Mucosa of descending colon (tissue), 3 donors: Measurements from ENCODE around the gene SLC25A2. TPM values are rescaled to one million over a fixed set of nuclear protein-coding genes. Genes with fewer than 3 reads are reported as not detected.

ENCODE experiments used
- ATAC-seq: fragments of 200-7000 bp; cut with Tn5 transposase; one replicate; pipeline ENCODE4 v1.9.1; 2020; ENCODE audit warnings: mild to moderate bottlenecking, moderate library complexity
- DNase-seq, 3 donors: peaks; one replicate each; pipeline ENCODE4 v3.0.0-alpha.2; 2020
- H3K36me3 ChIP-seq: fragments of 200-600 bp; one replicate; pipeline ENCODE4 v1.8.0; 2021; ENCODE audit warnings: low read depth, mild to moderate bottlenecking
- H3K4me1 ChIP-seq: fragments of 200-600 bp; one replicate; pipeline ENCODE4 v1.8.0; 2021; ENCODE audit warnings: low read depth, mild to moderate bottlenecking
- H3K4me3 ChIP-seq: fragments of 200-600 bp; one replicate; pipeline ENCODE4 v1.8.0; 2021; ENCODE audit warnings: mild to moderate bottlenecking
- H3K9me3 ChIP-seq: fragments of 200-600 bp; one replicate; pipeline ENCODE4 v1.8.0; 2021; ENCODE audit warnings: mild to moderate bottlenecking
- CTCF ChIP-seq: fragments of 200-600 bp; IDR thresholded peaks from one replicate; pipeline ENCODE4 v1.8.0; 2022; ENCODE audit warnings: antibody characterized with exemption, mild to moderate bottlenecking
- intact Hi-C, 2 donors: fragments of 100-400 bp; cut with DNase I in 1 of 2; cut with micrococcal nuclease in 1 of 2; formaldehyde crosslinking; loops; one replicate each; pipeline versions ENCODE4 v1.11.0 to v1.11.1; 2022; cut with DNase I, micrococcal nuclease
- total RNA-seq, 3 donors: library from RNA; stranded (reverse); fragmentation: NEBNext Ultra II Directional in 2 of 3; extraction: Animal tissue kit (Norgen Biotek cat#: 25700) in 2 of 3; gene quantifications; one replicate each; pipeline versions ENCODE4 v1.2.1 to v1.2.4, GENCODE V29; 2021 to 2023
- donor health status: DM: no; HTN: no; CAD: no; lungs with moderate emphysema.
- donor health status: DM: no; HTN: no; CAD: no.
- donor health status: DM: no; HTN: yes; CAD: no.

SLC25A2 gene
- total RNA-seq, 3 donors from 2014 or later, result 1.2 to 1.7 (median 1.5) TPM

GRCh38 chr5:141328231-141328630 is 24.4 kb upstream of the SLC25A2 start:
- Histone ChIP-seq H3K9me3 (peaks cover 32% of the 10 kb centered on the region), H3K4me3 (no peak overlapping the region), H3K4me1 (no peaks in the 10 kb centered on the region), H3K36me3 (no peaks in the 10 kb centered on the region)
- DNase-seq, result no peak
- TF ChIP-seq CTCF, result no peak
- intact Hi-C loops, result loop anchor here in 1 of 2 donors (10.0 kb wide), 1 partner anchor 237 kb away; no protein-coding TSS in a partner anchor
- no peak for ATAC-seq

DNA sequence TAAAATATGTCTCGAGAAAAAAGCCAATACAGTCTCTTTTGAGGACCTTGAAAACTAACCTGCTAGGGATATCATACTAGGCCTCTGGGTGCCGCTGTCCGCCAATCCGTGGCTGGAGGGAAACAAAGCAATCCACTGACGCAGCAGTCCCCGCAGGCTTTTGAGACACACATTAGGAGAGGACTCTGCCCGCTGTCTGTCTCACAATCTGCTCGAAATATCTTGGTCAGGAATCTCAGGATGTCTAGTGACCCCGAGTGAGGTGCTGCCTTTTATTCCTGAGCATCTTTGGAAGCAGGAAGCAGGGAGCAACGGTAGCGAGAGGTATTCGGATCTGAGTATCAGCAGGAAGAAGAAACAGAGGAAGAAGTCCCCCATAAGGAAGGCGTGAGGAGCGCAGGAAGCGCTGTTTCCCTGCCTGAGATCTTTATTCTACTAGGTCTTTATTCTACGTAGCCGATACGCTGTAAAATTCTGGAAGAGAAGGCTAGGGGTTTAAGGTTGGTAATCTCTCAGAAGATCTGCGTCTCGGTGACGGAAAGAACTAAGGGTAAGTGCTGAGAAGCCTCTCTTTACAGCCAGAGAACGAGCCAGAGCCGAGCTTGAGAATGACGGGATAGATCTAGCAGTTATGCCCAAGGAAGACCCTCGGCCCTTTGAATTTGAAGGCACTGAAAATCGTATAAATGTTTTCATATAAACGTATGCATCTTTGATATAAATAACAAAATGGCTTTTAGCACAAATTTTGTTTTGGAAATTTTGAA is 22.4 kb upstream of the SLC25A2 start:
- ATAC-seq, result peak; percentile 89
- intact Hi-C loops, result loop anchor here in 1 of 2 donors (10.0 kb wide), 1 partner anchor 239 kb away; no protein-coding TSS in a partner anchor
- Histone ChIP-seq H3K36me3 (no peaks in the 10 kb centered on the region), H3K9me3 (peaks cover 30% of the 10 kb centered on the region), H3K4me1 (no peaks in the 10 kb centered on the region), H3K4me3 (no peak overlapping the region)
- DNase-seq, result peak; percentile 53 to 75 (median 74)
- peak; percentile 19 for TF ChIP-seq CTCF

DNA sequence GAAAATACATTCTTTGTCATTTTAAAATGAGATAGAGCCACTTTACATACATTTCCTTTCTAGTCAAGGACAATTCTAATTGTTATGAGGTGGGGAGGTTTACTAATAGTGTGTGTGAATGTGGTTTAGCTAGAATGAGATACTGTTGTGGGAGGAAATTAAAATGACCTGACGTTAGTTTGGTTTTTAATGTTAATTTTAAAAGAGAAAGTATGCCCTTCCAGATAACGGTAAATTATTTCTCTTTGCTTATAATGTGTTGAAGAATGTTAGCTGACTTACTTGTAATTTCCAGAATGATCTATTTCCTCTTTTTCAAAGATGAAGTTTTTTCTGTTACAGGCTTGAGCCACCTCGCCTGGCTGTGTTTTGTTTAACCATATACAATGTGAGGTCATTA is 18.4 kb upstream of the SLC25A2 start:
- H3K9me3 ChIP-seq, result peaks cover 43% of the 10 kb centered on the region

DNA sequence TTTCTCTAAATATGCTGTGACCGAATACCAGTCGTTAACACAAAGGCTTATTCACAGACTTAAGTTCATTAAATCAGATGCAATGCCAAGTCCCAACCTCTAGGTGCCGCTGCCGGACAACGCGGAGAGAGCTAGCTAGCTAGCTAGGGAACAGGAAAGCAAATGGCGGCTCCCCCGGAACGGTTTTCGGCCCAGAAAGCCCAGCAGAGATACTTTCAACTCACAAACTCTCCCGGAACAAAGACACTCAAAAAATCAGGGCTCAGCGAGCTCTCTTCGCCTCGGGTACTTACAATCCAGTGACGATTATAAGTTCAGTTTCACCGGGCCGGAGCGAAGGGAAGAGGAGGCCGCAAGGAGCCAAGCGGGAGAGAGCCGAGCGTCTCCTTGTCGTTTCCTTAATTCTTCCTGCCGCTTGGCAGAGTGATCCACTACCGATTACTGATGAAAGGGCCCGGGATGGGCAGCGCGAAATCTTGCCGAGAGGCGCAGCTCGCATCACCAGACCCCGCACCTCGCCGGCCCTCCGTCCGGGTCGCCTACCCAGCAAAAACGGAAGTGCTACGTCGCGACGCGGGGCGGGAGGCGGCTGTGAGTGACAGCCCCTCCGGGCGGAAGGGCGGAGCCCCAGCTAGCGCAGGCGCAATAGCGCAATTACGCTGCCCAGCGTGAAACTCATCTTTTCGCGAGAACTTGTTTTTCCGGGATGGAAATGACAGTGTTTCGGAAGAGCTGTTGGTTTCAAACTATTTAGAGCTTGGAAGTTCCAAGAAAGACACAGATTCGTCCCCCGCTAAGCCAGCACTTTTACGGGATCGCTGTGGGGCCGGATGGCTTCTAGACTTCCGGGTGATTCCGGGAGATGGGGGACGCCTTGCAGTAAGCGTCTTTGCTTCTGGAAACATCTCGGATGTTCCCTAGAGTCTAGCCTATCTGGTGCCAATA is 16.6 kb upstream of the SLC25A2 start, which contains the start of gene TAF7:
Gene TAF7, minus strand, starts transcription at position 560 of the 945 bp plus-strand sequence. CDS start 740 bp downstream, outside the sequence.
- ATAC-seq (peak; percentile 100), DNase-seq (peak; percentile 93 to 95 (median 95))
- intact Hi-C loops, result loop anchor here in 1 of 2 donors (10.0 kb wide), 1 partner anchor 244 kb away; no protein-coding TSS in a partner anchor
- H3K4me1 ChIP-seq, result no peaks in the 10 kb centered on the region
- H3K4me3 ChIP-seq, result peak within 1 kb of the TSS; percentile 90
- peak; percentile 81 for TF ChIP-seq CTCF
- H3K9me3 ChIP-seq, result peaks cover 60% of the 10 kb centered on the region
- no peaks in the 10 kb centered on the region for H3K36me3 ChIP-seq

More for the DNA sequence above, 18.4 kb upstream of the SLC25A2 start:
- no peak for ATAC-seq
- TF ChIP-seq CTCF, result no peak
- DNase-seq, result no peak
- intact Hi-C loops, result loop anchor here in 1 of 2 donors (10.0 kb wide), 1 partner anchor 243 kb away; no protein-coding TSS in a partner anchor
- no peaks in the 10 kb centered on the region for H3K4me1 ChIP-seq
- H3K4me3 ChIP-seq, result no peak overlapping the region
- no peaks in the 10 kb centered on the region for H3K36me3 ChIP-seq

DNA sequence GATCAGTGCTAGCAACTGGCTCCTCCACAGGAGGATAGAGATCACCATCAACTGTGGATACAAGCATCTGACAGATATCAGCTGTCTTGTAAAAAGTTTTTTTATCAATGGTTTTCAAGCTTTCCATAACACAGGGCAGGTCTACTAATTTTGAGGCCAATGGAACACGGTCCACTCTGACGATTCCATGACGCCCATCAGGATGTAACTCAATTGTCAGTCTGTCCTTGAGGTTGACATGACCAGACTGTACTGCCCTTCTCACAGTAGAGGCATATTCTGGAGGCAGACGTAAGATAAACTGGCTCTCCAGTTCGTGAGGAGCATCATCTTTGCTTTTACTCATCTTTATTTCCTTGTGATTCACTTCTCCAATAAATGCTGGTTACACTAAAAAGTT is 15.8 kb upstream of the SLC25A2 start:
- DNase-seq (no peak), ATAC-seq (no peak)
- intact Hi-C loops, result loop anchor here in 1 of 2 donors (10.0 kb wide), 1 partner anchor 245 kb away; no protein-coding TSS in a partner anchor
- H3K4me3 ChIP-seq, result no peak overlapping the region
- no peak for TF ChIP-seq CTCF
- no peaks in the 10 kb centered on the region for H3K36me3 ChIP-seq
- H3K4me1 ChIP-seq, result no peaks in the 10 kb centered on the region
- peaks cover 68% of the 10 kb centered on the region for H3K9me3 ChIP-seq
